ENCODE measurements around the gene DUOX1.

The DUOX1 gene

GRCh38 chr15:45167631-45168205, 37.9 kb downstream of the DUOX1 start:
- TF ChIP-seq REST (IDR thresholded peaks at IDR 0.05; ENCODE audit: insufficient replicate concordance, low read depth), result no peak
- no peak for TF ChIP-seq CTCF (IDR thresholded peaks at IDR 0.05; ENCODE audit: insufficient read depth, low read length)
- no peak for TF ChIP-seq POLR2AphosphoS5 (IDR thresholded peaks at IDR 0.05; ENCODE audit: low read depth)
- TF ChIP-seq GABPA (IDR thresholded peaks at IDR 0.05; ENCODE audit: low read depth), result no peak
- TF ChIP-seq SPI1 (IDR thresholded peaks at IDR 0.05; ENCODE audit: borderline replicate concordance, low read depth), result no peak
- DNase-seq (ENCODE audit: low read depth in 1 of 2, low spot score in 1 of 2), result no peak
- Histone ChIP-seq H3K27ac (replicated peaks) (no peak overlapping the region), H3K4me3 (replicated peaks; ENCODE audit: insufficient read depth, low read length) (no peak overlapping the region; the same call in 1 of the 2 replicates), H3K27me3 (ENCODE audit: insufficient read depth, poor library complexity, severe bottlenecking) (no peaks in the 10 kb centered on the region)

- Histone ChIP-seq H3K27me3 (ENCODE audit: insufficient read depth, poor library complexity, severe bottlenecking) (no peaks in the 10 kb centered on the region), H3K4me3 (replicated peaks; ENCODE audit: insufficient read depth, low read length) (no peak overlapping the region), H3K27ac (replicated peaks) (no peak overlapping the region)
- DNase-seq (ENCODE audit: low read depth in 1 of 2, low spot score in 1 of 2), result no peak
- no peak for TF ChIP-seq CTCF (IDR thresholded peaks at IDR 0.05; ENCODE audit: insufficient read depth, low read length)
- no peak for TF ChIP-seq GABPA (IDR thresholded peaks at IDR 0.05; ENCODE audit: low read depth)
- TF ChIP-seq POLR2AphosphoS5 (IDR thresholded peaks at IDR 0.05; ENCODE audit: low read depth), result no peak
- TF ChIP-seq REST (IDR thresholded peaks at IDR 0.05; ENCODE audit: insufficient replicate concordance, low read depth), result no peak
Measured at GRCh38 chr15:45168286-45168685, 38.5 kb downstream of the DUOX1 start.

- Histone ChIP-seq H3K27me3 (ENCODE audit: insufficient read depth, poor library complexity, severe bottlenecking) (no peaks in the 10 kb centered on the region), H3K4me3 (replicated peaks; ENCODE audit: insufficient read depth, low read length) (no peak overlapping the region), H3K27ac (replicated peaks) (no peak overlapping the region)
- no peak for TF ChIP-seq REST (IDR thresholded peaks at IDR 0.05; ENCODE audit: insufficient replicate concordance, low read depth)
- TF ChIP-seq SPI1 (IDR thresholded peaks at IDR 0.05; ENCODE audit: borderline replicate concordance, low read depth), result no peak
- no peak for TF ChIP-seq GABPA (IDR thresholded peaks at IDR 0.05; ENCODE audit: low read depth)
- TF ChIP-seq POLR2AphosphoS5 (IDR thresholded peaks at IDR 0.05; ENCODE audit: low read depth), result no peak
- TF ChIP-seq CTCF (IDR thresholded peaks at IDR 0.05; ENCODE audit: insufficient read depth, low read length), result no peak
- no peak for DNase-seq (ENCODE audit: low read depth in 1 of 2, low spot score in 1 of 2)
Measured at GRCh38 chr15:45168751-45169551, 39.2 kb downstream of the DUOX1 start.
